ENCODE data around the gene PPA2.
"Not testable (repeated sequence)": the region's sequence is repeated elsewhere in the genome, so short reads cannot be mapped to it uniquely, and the experiment has no call there.

The PPA2 gene

DNA sequence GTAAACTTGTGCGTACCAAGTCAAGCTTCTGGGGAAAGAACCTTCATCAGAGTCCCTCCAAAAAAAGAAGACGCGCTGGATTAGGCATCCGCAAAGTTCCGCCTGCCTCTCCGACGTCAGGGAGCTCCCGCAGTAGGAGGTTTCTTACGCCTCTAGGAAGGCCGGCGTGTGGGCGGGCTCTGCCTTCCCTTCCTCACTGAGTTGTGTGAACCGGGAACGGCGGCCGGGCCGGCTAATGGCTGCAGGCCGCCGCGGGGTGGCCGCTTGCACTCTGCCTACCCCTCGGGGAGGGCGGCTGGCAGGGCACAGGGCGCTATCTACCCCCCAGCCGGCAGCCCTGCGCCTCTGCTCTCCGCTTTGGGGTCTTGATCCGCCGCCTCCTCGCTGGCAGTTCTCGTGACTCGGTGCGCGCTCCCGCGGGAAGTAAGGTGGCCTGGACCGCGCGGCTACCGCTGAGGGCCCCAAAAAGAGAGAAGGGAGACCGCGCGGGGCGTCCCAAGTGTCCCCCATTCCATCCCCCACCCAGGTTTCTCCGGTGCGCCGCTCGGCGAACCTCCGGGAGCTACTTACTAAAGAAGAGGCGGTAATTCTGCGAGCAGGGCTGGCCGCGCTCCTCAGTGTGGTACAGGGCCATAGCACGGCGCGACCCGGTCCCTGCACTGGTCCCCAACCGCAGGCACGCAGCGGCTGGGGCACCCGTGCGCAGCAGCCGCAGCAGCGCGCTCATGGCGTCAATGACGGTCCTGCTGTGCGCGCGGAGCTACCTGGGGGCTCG lies at the start of gene PPA2:
PPA2 (minus strand) TSS at position 739 of the 775 bp plus-strand sequence; CDS start at position 727, 12 bp downstream.
- DNase-seq (ENCODE audit: low spot score): peak; percentile 79

DNA sequence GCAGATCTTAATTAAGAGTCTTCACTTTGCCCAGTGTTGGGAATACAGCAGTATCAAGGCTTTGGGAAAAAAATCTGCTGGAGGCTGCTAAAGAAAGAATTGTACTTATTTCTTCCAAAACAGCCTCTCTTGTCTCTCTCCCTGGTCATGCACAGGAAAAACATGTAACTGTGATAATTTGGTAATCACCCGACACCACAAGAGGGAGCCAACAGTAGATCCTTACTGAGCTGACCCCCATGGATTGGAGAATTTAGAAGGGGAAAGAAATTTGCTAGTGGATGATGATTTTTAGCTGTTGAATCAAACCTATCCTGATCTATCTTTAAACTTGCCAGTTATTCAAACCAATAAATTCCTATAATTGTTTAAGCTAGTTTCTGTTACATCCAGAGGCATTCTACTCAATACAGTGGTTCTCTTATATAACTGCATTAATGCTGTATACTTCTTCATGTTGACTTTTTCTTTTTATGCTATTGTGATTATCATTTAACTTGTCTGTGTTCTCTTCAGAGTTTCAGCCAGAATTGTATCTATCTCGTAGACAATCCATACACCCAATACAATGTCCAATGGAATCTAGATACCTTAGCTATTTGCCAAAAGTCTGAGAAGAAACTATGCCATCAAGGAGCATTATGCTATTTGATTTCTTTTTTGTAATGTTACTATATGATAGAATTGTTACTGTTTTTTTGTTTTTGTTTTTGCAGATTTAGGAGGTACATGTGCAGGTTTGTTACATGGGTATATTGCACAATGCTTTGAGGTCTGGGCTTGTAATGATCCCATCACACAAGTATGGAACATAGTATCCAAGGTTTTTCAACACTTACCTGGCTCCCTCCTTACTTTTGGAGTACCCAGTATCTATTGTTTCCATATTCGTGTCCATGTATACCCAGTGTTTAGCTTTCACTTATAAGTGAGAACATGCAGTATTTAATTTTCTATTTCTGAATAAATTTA lies 47.2 kb upstream of the PPA2 start:
- DNase-seq (ENCODE audit: low spot score): peak; percentile 37

DNA sequence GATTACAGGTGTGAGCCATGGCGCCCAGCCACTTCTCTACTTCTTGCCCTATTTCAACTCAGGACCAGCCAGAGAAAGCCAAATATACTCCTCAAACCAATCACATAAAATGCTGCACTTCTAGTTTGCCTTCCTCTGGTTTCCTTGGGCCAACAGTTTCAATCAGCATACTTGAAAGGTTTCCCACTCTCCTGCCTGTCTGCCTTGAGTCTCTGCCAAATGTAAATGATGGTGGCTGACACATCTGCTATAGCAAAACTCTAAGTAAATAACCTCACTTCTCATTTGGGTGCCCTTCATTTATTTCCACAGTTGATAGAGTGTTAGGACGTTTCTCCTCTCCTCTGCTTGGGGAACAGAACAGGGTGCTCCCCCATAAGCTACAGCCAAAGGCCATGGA lies 36.4 kb upstream of the PPA2 start:
- no peak for DNase-seq (ENCODE audit: low spot score)

DNA sequence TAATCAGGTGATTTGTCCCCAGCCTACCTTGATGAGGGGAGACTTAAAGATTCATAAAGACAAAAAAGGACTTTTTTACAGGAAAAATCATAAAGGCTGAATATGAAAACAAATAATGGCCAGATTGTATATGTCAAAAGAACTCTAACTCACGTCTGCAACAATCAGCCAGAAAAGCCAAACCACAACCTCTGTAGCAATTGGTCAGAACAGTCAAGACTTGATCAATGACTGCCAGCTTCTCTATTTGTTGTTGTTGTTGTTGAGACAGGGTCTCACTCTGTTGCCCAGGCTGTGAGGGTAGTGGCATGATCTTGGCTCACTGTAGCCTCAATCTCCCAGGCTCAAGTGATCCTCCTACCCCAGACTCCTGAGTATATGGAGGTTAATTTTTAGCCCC lies 35.9 kb upstream of the PPA2 start:
- no peak for DNase-seq (ENCODE audit: low spot score)

DNA sequence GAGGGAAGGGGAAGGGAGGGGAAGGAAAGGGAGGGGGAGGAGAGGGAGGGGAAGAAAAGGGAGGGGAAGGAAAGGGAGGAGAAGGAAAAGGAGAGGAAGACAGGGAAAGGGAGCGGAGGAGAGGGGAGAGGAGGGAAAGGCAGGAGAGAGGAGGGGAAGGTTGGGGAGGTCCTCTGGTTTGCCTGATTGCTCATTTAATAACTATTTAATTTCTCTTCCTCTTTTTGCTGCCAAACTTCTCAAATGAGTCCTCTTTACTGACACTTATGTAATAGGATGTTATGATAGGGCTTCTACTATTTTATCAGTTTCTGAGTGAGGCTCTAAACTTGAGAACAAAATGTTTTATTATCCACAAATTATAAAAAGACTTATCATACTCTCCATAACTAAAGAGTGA lies 35.4 kb upstream of the PPA2 start:
- DNase-seq (ENCODE audit: low spot score): no peak

DNA sequence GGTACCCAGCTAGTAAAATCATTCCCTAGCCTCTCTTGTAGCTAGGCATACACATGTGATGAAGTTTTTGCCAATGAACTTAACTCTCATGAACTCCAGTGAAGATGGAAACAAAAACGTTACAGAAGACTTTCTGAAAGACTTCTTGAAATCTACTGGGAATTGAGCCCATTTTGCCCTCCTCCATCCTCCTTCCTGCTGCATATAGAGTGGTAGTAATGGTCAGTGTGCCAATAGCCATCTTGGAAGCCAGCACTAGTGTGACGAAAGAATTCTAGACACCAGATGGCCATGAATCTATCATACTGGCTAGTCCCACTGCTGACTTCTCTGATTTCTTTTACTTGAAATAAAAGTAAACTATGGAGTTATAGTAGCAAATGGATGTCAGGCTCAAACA lies 30.9 kb upstream of the PPA2 start:
- no peak for DNase-seq (ENCODE audit: low spot score)

DNA sequence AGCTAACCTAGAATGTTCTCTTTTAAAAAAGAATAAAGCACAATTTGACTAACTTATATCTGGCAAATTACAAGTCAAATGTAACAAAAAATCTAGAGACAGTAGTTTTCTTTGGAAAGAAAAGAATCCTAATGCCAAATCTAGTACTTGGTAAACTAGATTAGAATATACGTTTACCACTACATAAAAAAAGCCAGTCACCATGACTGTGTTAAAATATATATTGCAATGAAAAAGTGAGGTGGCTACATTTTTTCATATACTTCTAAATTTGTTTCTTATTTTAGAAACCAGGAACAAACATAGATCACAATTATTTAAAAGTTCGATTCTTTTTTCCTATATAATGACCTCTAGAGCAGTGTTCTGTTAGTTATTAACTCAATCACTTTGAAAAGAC lies 29.6 kb upstream of the PPA2 start:
- DNase-seq (ENCODE audit: low spot score): no peak

DNA sequence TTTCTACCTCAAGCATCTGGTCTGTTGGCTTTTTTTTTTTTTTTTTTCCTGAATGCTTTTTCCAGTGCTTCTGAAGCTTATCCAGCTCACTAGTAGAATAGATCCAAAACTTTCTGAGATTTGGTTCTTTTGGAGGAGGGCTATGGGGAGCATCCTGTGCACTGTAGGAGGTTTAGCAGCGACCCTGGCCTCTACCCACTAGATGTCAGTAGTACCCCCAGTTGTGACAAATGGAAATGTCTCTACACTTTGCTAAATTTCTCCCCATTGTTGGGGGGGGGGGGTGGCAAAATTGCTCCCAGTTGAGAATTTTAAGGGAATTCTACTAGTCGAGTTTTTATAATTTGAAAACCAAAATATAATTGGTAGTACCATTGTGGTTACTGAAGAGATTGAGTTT lies 23.0 kb upstream of the PPA2 start:
- DNase-seq (ENCODE audit: low spot score): no peak

DNA sequence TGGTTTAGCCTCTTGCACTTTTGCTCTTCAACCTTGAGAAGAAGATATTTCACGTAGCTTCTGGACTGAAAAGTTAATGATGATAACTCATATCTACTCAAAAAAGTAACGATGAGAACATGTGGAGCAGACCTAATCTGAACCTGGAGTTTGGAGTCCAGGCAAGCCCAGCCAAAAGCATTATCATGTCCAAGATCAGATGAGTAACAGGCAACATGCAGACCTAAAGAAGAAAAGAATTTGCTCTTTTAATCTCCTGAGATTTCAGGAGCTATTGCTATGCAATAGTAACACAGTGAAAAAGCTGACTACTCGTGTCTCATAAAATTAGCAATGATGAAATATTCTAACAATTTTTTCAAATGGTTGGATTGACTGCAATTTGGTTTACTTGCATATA lies 21.8 kb upstream of the PPA2 start:
- no peak for DNase-seq (ENCODE audit: low spot score)

DNA sequence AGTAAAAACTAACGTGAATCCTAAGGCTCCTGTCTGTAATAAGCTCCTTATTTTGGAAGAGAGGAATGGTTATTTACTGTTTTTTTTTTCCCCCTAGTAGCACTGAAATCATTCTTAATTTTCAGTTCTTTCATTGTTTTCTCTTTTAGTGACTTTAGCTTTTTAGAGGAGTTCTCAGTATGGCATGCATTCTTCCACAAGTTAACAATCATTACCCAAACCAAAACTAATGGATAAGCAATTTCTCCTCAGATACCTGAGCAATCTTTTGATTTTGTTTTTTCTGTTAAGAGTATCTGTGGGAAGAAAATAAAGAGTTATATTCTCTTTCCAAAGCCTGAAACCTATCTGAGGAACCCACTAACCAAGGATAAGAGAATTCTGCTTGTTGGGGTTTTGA lies 16.7 kb upstream of the PPA2 start:
- no peak for DNase-seq (ENCODE audit: low spot score)

DNA sequence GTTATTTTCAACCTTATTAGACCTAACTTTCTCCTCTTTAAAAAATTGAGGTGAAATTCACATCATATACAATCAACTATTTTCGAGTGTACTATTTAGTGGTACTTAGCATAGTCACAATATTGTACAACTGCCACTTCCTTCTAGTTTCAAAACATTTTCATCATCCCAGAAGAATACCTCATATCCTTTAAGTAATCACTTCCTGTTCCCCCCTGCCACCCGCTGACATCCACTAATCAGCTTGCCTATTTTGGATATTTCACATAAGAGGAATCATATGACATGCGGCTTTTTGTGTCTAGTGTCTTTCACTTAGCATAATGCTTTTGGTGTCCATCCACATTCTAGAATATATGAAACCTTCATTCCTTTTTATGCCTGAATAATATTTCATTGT lies 10.0 kb upstream of the PPA2 start:
- DNase-seq (ENCODE audit: low spot score): no peak

DNA sequence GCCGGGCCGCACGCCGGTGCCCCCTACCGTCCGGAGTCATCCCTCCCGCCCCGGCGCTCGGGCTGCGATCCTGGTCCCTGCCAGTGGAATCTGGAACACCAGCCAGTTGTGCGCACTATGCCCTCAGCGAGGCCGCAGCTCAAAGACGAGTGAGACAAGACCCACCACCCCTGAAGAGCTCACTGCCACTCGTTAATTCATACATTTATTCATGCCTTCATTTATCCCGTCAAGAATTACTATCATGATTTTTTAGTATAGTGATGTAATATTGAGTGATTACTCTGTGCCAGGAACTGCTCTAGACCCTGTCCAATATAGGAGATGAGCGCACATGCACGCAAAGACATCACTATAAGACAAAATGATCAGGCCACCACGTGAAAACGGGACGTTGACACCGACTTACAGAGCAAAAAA lies 247 bp upstream of the PPA2 start:
- peak; percentile 93 for DNase-seq (ENCODE audit: low spot score)

DNA sequence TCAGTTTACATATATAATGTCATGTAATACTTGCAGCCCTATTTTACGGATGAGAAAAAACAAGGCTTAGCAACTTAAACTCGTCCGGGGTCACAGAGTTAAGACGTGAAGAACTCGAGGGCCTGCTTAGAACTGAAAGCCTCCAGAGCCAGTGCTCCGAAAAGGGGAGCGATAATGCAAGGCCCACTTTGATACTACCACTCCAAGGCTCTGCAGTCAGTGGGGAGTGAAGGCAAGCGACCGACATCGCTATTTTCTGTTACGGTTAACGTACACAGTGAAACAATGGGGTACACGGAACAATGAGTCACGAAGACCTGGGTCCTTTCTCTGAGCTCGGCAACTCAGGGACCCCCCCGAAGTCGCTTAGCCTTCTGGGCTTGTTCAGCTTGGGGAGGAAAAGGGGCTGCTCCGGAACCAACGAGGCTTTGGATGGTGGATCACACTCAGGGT lies 965 bp downstream of the PPA2 start:
- peak; percentile 13 for DNase-seq (ENCODE audit: low spot score)

DNA sequence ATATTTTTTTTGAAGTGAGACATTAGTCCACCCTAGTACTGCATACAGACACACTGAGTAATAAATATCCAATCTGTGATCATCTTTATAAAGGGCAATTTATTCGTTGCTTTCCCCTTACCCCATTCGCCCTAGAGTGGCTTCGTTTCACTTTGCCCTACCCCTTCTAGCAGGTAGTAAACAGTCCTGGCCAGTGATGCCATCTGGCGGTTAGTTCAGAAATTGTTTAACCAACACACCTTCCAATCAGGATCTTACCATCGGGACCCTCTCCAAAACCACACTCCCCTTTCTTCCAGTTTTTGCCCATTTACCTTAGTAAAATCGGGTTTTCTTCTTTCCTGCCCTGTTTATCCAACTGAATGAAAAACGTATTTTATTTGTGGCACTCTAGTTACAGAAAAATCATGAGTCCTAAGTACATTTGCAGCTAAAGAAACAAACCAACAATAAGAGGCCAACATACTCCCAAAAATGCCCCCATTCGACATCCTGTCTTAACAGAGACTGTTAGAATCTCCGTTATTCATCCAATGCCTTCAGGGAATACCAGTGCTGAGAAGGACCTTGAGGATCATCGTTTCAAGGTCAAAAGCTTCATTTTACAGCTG lies 2.2 kb downstream of the PPA2 start:
- DNase-seq (ENCODE audit: low spot score): peak; percentile 70

DNA sequence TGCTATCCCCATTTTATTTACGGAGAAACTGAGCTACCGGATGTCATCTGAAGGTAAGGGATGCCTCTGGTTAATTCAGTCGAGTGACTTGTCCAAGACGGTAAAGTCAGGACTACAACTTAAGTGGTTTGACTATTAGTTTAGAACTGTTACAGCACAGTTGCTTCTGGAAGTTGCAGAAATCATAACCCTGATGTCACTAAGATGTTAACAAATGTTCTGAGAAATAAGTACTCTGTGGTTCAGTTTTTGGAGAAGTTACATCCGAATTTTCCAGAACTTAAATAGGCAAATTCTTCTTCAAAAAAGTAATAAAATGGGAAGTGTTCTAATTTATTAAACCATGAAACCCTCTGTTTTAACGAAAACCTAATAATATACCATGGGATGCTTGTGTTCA lies 3.1 kb downstream of the PPA2 start:
- no peak for DNase-seq (ENCODE audit: low spot score)

DNA sequence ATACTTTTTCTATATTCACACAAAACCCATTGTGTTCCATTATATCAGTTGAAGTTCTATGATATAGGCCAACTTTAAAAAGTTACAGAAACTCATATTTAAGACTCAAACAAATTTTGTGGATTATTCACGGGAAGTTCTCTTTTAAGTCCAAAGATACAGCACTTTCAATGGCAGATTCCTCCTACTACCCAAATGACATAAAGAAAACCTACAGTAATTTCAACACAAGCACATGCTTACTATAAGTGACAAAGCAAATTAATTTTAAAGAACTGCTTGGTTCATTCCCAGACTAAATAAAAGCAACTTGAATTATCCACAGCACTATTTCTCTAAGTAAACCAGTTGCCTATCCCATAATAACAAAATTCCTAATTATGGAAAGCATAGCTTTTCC lies 4.1 kb downstream of the PPA2 start:
- no peak for DNase-seq (ENCODE audit: low spot score)

DNA sequence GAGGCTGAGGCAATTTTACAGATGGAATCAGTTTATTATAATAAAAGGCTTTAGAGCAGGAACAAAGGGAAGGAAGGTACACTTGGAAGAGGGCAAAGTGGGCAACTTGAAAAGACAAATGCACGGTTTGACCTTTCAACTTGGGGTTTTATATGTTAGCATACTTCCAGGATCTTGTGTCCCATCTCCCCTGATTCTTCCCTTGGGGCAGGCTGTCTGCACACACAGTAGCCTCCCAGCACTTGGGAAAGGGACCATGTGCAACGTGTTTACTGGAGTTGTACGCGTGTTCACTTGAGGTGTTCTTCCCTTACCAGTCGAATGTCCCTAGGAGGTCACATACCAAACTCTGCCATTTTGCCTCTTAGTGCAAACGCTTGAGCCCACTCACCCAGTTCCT lies 7.3 kb downstream of the PPA2 start:
- DNase-seq (ENCODE audit: low spot score): no peak

DNA sequence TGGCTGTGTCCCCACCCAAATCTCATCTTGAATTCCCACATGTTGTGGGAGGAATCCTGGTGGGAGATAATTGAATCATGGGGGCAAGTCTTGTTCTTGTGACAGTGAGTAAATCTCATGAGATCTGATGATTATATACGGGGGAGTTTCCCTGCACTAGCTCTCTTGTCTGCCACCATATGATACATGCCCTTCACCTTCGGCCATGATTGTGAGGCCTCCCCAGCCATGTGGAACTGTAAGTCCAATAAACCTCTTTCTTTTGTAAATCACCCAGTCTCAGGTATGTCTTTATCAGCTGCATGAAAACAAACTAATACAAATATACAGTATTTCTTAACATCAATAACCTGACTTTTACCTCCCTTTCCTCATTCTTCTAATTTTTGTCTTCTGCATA lies 9.3 kb downstream of the PPA2 start:
- DNase-seq (ENCODE audit: low spot score): not testable (repeated sequence)

DNA sequence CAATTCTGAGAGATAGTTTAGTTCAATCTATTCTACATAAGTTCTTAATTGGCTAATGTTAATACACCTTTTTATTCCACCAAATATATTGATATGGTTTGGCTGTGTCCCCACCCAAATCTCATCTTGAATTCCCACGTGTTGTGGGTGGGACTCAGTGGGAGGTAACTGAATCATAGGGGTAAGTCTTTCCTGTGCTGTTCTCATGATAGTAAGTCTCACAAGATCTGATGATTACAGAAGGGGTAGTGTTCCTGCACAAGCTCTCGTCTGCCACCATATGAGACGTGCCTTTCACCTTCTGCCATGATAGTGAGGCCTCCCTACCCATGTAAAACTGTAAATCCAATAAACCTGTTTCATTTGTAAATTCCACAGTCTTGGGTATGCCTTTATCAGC lies 11.3 kb downstream of the PPA2 start:
- no peak for DNase-seq (ENCODE audit: low spot score)

DNA sequence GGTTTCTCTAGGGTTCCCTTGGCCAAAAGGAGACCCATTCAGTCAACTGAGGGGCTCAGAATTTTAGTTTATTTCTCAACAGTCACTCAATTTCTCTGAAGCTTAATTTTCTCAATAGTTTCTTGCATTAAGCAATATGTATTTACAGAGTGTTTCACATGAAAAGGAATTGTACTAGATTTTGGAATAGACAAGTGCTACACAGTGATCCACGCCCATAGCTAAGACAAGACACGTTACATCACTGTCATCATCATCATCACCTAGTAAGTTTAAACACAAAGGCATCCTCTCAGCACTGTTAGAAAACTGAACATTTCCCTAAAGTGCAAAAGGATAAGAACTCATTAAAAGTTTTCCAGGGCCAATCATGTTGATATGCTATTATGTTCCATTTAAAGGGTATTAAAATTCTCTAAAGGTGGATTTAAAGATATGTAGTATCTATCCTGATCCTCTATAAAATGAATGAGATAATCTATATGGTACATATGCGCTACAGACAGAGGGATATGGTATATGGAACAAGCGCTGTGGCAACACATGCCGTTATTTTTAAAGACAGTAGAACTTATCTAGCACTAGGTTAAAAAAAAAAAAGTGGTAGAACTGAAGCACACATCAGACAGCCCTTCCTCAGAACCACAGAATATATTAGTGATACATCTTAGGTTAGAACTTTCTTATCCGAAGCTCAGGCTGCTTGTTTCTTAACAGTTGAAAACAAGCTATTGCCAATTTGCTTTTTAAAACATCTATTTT lies 12.1 kb downstream of the PPA2 start:
- no peak for DNase-seq (ENCODE audit: low spot score)

DNA sequence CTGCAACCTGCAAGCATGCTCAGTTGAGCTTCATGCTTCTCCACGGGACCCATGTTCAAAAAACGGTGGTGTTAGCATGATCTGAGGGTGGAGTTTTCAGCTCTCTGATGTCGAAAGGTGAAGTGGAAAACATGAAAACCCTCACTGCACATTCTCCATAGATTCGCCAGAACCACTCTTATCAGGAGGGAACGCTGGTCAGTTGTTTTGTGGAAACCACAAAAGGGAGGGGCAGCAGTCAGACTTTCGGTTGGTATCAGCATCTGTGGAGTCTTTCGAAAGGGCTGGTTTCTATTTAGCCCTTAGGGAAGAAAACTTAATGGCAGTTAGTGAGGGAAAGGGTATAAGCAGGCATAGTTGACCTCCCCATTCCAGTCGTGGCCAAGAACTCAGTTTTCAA lies 12.6 kb downstream of the PPA2 start:
- no peak for DNase-seq (ENCODE audit: low spot score)

DNA sequence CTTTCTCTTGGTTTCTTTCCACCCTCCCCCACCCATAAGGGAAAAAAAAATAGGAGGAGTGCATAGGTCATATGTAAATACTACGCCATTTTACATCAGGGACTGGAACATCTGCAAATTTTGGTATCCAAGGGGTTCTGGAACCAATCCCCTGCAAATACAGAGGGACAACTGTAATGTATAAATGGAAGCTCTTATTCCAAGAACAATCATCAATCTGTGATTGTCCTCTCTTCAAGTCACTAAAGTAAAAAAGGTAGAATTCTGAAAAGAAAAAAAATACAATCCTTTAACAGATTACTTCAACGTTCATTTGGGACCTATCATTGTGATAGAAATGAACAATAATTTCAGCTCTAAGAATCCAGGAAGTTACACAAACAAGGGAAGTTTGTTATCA lies 13.6 kb downstream of the PPA2 start:
- DNase-seq (ENCODE audit: low spot score): no peak

All from AG08395 (cell line).